Ramos (cell line): ENCODE measurements around the gene ELL.

Experiments used
- in situ Hi-C: fragments of 300-500 bp; cut with MboI; formaldehyde crosslinking; loops from one replicate; pipeline ENCODE4 v1.14.3; 2022; ENCODE audit warnings: low sequenced_read_pairs; ENCODE audit not compliant: unreplicated experiment

ELL gene

DNA sequence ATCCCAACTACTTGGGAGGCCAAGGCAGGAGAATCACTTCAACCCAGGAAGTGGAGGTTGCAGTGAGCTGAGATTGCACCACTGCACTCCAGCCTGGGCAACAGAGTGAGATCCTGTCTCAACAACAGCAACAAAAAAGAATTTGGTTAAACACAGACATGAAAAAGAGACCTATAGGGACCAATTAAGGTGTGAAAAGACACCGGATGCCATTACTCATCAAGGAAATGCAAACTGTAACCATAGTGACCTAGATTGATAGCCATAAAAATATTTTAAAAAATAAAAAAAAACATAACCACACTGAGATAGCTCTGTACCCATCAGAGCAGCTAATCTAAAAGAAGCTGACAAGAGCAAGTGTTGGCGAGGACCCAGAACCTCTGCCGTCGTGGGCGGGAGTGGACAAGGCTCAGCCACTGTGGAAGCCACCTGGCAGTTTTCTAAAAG is 46.8 kb downstream of the ELL start:
- in situ Hi-C loops, result no loop called here

DNA sequence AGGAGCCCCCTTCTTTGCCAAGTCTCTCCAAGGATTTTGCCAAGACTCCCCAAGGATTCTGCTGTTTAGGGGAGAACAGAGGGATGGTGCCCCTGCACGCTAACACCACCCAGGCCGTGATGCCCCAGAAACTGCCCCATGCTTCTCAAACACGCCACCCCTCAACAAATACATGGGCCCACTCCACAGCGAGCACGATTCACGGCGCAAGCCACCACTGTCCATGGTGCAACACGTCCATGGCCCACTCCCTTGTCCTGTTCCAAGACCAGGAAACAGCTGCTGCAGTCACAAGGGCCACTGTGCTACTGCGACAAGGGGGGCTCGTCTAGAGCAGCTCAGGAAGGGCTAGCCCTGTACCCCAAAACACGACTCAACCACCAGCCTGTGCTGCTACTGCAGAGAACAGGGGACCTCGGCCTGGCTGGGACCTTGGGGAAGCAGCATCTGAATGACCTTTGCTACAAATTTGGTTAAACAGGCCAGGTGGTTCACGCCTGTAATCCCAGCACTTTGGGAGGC is 47.4 kb downstream of the ELL start:
- in situ Hi-C loops, result no loop called here

DNA sequence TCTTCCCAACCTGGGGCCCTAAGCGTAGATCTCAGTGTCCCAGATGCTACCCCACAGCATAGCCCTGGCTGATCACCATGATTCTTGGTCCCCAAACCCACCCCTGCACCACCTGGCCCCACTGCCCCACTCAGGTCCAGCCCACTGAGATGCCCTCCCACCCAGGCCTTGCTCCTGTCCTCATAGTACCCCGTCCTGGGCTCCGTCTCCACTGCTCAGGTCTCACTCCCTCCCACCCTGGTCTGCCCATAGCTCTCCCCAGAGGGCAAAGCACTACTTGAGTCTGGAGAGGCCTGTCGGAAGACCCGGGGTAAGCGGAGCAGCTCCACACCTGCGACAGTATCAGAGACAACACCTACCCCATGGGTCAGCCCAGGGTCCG is 48.2 kb downstream of the ELL start:
- in situ Hi-C loops, result no loop called here

DNA sequence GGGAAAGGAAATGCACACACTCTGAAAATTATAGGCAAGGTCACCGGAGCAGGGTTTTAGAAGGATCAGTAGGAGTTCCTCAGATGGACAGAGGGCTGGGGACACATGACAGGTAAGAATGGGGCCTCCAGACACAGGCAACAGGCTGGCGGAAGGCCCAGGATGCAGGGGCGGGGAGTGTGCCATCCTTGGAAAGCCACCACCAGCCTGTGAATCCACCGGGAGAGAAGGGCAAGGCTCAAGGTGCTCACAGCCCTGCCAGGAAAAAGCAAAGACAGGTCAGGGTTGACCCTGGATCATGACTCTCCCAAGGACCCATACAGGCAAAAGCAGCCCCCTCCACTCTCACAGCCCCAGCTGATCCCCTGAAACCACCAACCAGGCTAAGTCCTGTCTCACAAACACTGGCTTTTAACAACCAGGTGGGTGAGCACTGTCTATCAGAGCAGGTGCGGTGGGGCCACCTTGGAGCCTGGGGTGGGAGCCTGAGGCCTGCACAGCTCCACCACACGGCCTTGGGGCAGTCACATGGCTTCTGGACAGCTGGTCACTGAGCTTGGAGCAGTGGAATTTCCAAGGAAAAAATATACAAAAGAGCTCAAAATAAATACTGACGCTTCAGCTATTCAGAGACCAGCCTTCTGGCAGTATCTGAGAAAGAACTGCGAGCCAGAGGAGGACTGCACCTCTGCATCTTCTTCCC is 48.7 kb downstream of the ELL start:
- in situ Hi-C loops, result no loop called here

DNA sequence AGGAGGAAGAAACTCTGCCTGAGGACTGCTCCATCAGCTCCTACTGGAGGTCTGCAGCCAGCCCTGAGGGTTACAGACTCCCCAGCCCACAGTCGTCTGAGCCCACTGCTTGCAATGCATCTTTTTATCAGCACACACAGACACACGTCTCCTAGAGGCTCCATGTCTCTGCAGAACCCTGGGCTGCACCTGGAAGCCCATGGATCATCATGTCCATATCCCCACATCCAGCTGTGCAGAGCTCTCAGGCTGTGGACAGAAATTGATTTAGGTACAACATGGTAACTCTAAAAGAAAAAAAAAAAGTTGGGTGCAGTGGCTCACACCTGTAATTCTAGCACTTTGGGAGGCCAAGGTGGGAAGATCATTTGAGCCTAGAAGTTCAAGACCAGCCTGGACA is 51.1 kb downstream of the ELL start:
- in situ Hi-C loops, result no loop called here

DNA sequence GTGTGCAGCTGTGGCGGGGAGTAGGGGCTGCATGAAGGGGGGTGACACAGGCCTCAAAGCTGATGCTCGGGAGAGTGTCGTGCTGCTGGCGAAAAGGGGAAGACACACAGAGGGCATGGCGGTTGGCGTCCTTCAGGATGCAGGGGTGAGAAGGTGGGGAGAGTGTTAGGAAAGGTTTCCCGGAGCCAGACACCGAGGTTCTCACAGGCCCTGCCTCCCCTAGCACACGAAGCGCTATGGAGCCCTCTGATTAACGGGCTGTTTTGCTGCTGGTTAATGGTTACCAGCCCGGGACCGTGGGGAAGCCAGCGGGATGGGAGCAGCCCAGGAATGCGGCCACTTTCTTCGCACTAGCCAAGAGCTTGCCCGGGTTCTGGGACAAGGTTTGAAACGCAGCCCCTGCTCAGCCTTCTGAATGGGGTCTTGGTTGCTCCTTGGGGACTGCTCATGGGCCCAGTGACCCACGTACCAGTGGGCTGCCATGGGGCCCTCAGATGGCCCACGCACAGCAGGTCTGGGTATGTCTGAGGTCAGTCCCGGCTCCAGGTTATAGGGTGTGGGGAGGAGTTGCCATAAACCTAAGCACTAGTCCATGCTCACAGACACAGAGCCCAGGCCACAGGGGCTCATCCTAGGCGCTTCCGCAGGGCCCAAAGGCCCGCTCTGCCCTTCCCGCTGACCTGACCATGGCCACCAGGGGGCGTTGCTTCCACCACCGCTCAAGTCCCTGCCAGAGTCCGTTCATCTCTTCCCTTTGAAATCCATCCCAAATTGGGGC is 52.6 kb downstream of the ELL start:
- in situ Hi-C loops, result no loop called here

DNA sequence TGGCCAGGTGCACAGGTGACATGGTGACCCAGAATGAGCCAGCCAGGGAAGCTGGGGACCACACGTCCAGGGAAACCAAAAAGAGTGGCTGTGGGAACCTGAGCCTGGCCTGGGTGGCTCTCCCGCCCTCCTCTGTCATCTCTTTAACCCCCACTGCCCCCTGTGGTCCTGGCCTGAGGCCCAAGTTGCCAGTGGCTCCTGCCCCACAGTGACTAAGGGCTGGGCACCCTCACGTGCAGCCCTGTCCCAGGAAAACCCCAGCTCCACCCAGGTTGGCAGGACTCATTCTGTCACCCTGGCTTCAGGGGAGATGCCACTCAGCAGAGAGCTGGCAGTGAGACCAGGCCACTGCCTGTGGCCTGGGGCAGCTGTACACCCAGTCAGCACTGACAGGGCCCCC is 53.4 kb downstream of the ELL start:
- in situ Hi-C loops, result no loop called here

DNA sequence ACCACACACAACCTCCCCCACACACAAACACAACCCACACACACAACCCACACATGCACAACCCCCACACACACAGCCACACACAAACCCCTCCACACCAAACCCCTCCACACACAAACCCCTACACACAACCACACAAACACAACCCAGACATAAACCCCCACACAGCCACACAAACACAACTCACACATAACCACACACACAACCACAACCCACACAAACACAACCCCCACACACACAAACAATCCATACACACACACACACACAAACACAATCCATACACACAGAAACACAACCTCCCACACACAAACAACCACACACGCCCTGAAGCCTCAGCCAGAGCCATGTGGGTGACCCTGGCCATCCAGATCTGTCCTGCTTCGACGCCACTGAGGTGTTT is 53.9 kb downstream of the ELL start:
- in situ Hi-C loops, result no loop called here

DNA sequence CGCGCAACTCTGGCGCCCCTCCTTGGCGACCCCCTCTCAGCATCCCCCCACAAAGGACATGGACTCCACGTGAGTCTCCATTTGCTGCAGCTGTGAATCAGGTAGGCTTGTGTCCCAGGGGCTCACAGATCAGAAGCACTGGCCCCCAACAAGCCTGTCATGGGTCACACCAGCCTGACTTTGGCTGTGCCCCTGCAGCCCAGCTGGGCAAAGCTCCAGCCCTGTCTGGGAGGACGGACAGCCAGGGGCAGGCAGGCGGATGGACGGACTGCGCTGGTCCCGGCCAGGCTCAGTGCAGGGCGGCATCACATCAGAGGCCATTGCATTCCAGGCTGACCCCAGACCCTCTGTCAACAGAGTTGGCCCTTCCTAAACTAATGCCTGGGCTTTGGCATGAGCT is 55.5 kb downstream of the ELL start:
- in situ Hi-C loops, result no loop called here

DNA sequence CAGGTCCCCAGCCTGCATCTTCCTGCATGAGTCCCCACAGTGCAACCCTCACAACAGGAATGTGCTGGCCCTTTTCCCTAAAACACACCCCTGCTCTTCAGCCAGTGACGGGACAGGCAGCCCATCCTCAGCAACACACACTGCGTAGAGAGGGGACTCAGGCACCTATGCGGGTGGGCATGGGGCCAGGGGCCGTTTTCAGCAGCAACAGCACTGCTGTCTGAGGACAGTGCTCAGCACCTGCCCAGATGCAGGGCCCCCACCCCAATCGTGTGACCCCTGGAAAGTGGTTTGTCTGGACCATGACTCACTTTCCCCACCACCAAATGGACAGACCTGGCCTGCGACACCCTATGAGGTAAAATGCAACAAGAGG is 55.9 kb downstream of the ELL start:
- in situ Hi-C loops, result no loop called here

DNA sequence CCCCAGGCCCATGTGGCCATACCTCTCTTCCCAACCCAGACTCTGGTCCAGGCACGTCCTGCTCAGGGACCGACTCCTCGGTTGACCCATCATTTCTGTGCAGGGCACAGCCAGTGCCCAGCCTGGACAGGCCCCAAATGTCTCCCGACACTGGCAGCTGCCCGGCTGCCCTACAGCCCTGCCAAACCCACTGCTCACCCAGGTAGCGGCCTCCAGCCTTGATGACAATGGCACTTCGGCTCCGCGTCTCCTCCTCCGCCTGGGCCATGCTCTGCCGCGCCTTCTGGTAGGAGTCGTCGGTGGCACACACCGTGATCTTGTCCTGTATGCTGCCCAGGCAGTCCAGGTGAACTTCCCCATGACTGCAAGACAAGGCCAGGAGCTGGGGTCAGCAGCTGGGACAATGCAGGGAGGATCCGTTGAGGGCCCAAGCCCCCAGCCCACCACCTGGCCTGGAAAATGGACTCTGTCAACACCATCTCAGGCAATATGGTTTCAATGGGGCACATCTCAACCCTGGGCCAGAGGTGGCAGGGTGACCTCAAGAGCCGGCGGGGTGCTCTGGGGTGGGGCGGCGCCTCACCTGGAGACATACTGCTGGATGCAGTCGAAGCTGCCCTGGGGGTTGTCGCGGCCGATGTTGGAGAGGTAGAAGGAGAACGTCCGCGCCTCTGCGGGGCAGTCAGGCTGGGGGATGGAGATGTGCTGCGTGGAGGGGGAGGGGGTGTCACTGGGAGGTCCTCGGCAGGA is 56.5 kb downstream of the ELL start:
- in situ Hi-C loops, result no loop called here

DNA sequence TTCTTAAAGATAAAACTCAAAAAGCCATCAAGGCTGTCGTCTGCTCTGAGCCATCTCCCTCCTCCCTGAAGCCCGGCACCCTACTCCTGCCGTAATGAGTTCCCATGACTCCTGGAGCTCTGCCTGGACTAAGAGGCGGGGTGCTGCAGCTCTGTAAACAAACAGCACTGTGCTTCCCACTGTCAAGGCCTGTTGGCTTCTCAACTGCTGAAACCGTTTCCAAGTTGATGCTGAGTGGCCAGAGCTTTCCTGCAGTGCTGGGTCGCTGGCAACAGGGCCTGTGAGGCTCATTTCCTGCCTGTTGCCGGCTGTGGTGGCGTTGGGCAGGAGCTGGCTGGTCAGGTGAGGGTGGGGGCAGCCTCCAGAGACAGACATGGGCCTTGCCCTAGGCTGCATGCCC is 57.2 kb downstream of the ELL start:
- in situ Hi-C loops, result no loop called here

DNA sequence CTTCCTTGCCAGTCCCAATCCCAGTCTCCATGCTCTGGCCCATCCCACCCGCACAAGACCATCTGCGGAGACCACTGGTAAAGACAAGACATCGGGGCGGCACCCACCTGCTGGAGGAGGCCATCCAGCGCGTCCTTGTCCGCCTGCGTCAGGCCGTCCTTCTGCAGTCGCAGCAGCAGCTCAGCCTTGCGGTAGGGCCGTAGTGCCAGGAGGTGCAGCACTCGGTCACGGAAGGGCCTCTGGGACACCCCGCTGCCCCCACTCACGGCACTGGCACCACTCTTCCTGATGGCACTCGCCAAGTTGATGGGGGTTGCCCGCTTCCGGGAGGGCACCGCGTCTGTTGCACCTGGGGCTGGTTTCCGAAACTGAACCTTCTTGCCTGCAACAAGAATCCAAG is 60.4 kb downstream of the ELL start:
- in situ Hi-C loops, result no loop called here

DNA sequence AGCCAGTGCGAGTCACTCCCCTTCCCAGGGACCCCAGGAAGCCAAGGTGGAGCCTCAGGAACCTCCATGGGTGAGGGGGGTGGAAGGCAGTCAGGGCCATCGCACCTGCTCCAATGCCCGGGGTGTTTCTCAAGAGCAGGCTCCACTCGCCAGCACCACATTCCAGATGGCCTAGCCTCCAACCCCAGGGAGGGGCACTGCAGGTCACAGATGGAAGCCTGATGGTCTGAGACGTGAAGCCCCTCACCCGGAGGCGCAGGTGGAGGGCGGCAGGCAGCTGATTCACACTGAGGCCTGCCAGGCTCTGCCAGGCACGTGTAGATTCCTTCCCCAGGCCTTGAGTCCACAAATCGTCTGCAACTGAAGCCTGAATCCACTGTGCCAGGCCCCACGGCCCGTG is 61.0 kb downstream of the ELL start:
- in situ Hi-C loops, result no loop called here

DNA sequence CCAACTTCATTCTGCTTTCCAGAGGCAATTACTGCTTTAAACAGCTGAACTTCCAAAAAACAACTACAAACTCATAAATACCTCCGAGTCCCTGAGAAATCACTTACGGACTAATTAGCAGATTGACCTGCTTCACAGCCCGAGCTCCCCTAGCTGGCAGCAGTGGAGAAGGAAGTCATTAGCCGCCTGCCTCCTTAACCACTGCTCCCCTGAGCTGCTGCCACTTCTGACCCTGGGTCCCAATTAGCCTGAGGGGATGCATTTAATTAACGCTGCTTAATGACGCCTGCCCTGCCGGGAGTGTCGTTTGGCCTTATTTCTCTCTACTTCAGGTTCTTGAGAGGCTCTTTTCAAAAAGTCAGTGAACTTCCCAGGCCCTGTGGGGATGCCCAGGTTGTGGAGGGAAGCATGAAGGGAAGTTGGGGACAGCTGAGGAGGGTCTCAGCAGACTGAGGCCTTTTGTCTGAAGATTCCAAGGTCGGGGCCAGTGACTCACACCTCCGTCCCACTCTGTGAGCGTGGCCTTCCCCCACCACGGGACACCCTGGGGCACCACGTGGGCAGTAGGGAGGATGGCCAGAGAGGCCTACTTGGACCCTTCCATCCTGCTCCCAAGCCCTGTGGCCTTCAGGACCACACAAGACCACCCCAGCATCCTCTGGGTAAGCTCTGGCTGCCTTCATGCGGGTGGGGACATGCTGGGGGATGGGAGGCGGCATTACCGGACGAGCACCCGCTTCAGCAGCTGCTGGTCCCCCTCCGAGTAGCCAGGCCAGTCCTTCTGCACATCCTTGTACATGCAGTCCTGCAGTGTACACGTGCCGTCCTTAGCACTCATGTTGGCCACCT is 64.2 kb downstream of the ELL start:
- in situ Hi-C loops, result loop anchor here (10.0 kb wide), 1 partner anchor 397 kb away; no protein-coding TSS in a partner anchor

DNA sequence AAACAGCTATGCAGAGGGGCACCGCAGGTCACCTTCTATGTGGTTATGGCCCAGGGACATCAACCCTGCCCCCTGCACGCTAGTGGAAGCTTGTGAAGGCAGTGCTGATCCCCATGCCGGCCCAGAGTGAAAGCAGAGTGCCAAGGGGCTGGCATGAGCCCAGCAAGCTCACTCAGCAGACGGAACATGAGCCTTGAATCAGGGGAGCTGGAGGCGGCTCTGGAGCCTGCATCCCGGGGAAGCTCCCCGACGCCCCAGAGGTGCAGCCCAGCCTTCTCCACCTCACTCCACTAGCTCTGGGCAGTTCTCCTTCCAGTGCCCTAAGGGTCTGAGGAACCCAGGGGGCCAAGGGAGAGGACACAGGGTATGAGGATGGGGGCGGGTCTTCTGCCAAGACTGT is 64.9 kb downstream of the ELL start:
- in situ Hi-C loops, result loop anchor here (10.0 kb wide), 1 partner anchor 398 kb away; no protein-coding TSS in a partner anchor

DNA sequence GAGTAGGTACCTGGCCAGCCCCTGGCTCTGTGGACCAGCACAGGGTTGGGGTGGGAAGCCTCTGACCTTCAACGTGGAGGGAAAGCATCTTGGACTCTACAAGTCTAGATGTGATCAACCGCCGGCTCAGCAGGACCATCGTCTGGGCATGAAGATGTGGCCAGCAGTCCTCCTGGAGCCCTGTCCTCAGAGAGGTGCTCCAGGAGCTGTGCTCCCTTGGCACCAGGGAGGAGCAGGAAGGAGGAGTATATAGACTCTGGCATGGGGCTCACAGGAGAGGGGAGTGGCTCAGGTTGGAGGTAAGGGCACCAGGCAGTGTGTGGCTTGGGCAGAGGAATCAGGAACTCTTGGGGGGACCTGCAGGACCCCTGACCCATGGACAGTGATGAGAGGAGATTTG is 65.6 kb downstream of the ELL start:
- in situ Hi-C loops, result loop anchor here (10.0 kb wide), 1 partner anchor 399 kb away; no protein-coding TSS in a partner anchor

DNA sequence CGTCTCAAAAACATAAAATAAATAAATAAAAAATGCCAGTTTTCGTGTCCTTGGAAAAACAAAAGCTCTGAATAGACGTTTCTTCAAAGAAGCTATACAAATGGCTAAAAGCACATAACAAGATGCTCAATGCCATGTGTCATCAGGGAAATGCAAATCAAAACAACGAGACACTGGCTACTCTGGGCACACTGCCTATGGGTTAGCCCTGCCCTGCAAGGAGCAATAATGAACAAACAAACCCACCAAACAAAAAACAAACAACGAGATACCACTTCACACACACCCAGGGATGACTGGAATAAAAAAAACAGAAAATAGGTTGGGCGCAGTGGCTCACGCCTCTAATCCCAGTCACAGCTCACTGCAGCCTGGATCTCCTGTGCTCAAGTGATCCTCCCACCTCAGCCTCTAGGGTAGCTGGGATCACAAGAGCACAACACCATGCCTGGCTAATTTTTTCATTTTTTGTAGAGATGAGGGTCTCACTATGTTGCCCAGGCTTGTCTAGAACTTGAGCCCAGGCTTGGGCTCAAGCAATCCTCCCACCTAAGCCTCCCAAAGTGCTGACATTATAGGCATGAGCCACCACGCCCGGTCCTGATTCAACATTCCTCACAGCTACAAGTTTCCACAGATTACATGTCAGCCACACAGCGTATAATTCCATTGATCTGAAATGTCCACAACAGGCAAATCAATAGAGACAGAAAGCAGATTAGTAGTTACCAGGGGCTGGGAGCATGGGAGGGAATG is 68.4 kb downstream of the ELL start:
- in situ Hi-C loops, result loop anchor here (5.0 to 10.0 kb wide), 2 partner anchors 229 to 401 kb away; partner anchors contain the start of gene CRTC1

DNA sequence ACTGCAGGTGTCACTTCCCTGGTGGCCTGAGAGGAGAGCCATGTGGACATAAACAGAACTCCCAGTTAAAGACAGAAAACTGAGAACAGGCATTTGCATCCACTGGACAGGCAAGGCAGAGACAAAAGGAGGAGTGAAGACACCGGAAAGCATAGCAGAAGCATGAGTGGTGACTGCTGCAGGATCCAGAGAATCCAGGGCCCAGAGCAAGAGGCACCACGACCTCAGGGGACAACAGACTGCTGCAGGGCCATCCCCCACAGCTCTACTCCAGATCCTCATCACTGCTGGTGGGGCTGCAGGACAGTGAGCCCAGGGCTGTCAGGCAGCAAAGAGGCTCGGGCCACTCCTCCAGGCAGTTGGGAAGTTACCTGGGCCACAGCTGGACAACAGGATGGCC is 69.5 kb downstream of the ELL start:
- in situ Hi-C loops, result loop anchor here (5.0 to 10.0 kb wide), 2 partner anchors 230 to 402 kb away; partner anchors contain the start of gene CRTC1
